Neural progenitor cell (in vitro differentiated cells): ENCODE data around the gene KLHL29.

Source experiments
- CTCF ChIP-seq: fragments of 200-600 bp; sonication (generic); IDR thresholded peaks from 2 replicates; pipeline ENCODE4 v1.5.1; 2017; ENCODE audit warnings: antibody characterized with exemption, mild to moderate bottlenecking
- EZH2 ChIP-seq: fragments of 200-600 bp; sonication (generic); IDR thresholded peaks from 2 replicates; pipeline ENCODE4 v1.6.1; 2017; ENCODE audit warnings: antibody characterized with exemption, mild to moderate bottlenecking, moderate library complexity

DNA sequence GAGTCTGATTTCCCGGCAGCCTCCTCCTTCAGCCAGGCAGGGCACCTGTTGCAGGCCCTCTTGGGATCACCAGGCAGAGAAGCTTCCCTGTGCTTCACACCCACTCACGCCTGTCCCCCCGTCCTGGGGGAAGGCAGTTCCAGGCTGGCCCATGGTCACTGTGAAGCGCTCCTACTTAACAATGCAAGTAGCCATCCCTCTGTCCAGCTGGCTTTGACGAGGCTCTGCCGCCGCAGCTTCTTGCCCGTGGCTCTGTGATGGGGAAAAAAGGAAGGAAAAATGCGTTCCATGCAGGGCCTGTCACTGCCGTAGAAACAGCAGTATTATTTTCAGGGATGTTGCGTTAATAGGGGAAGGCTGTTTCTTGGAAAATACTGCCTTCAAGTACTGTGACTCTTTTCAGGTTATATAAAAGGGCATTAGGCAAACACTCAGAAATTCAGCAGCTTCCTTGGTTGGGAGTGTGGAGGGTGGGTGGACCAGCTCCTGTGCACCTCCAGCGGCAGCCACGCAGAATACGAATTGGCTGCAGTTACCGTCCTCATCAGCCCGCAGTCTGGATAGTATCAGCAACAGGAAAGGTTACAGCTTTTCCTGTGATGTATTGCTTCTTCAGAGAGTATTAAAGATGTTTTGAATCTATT lies 232.3 kb downstream of the KLHL29 start:
- TF ChIP-seq CTCF (no peak), EZH2 (no peak)
